WTC11 (cell line): ENCODE data around the gene UBB. TPM values are rescaled to one million over a fixed set of nuclear protein-coding genes. Genes with fewer than 3 reads are reported as not detected.

Experiments used
- total RNA-seq: library from RNA; stranded (reverse); gene quantifications from 3 replicates; pipeline ENCODE4 v1.2.3, GENCODE V29; 2021

UBB gene
- total RNA-seq, 1 experiment from 2014 or later, result 1,216 TPM

Other genes starting within 250 kb of the UBB start
- gene NCOR1, start 165.6 kb upstream of the UBB start, total RNA-seq, result 107 to 124 TPM (median 116 TPM) in 3 replicates
- 24.5 to 44.1 TPM (median 28.1 TPM) in 3 replicates for gene PIGL, start 163.9 kb upstream of the UBB start, total RNA-seq
- gene CENPV, start 27.6 kb upstream of the UBB start, total RNA-seq, result 151 to 152 TPM (median 151 TPM) in 3 replicates
- 3.5 to 4.9 TPM (median 4.3 TPM) in 3 replicates for gene TRPV2, start 34.5 kb downstream of the UBB start, total RNA-seq
- 13.7 to 22.9 TPM (median 14.7 TPM) in 3 replicates for gene LRRC75A, start 111.1 kb downstream of the UBB start, total RNA-seq
- 5.4 to 8.9 TPM (median 8.1 TPM) in 3 replicates for gene ZNF287, start 188.1 kb downstream of the UBB start, total RNA-seq